ENCODE results near the gene UCN2. TPM values are rescaled to one million over a fixed set of nuclear protein-coding genes. Genes with fewer than 3 reads are reported as not detected.

UCN2 gene
- total and polyA plus RNA-seq, 2 of the 4 experiments (the other 2 are of a cell fraction), result 0.54 to 2.7 TPM

DNA sequence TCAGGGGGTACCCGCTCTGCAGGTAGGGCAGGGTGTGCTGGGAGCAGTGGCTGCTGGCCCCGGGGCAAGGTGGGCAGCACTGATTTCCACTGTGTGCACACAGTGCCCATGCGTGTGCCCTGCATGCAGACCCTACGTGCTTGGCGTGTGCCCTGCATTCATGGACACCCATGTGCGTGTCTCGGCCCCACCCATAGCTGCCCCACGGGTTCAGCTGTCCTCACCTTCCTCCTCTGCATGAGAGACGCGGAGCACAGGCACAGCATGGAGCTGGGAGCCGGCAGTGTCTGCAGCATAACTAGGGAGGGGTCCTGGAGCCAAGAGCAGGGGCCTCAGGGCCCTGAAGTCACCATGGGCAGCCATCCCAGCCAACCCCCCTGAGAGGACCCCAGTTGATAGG lies 1.6 kb upstream of the UCN2 start:
- peak overlapping the region; percentile 89; the same call in 1 of the 2 replicates for H3K4ac ChIP-seq (ENCODE audit: low read depth, low read length)
- no peak overlapping the region for H2BK15ac ChIP-seq (ENCODE audit: low read depth, low read length)
- no peak overlapping the region for H2AFZ ChIP-seq (replicated peaks; ENCODE audit: low read length, poor library complexity)
- TF ChIP-seq RCOR1 (IDR thresholded peaks at IDR 0.05; ENCODE audit: insufficient replicate concordance, low read length), result no peak
- H3K56ac ChIP-seq (ENCODE audit: extremely low read depth, insufficient read depth, low read length), result no peak overlapping the region; the same call in 1 of the 2 replicates
- H2AK9ac ChIP-seq (replicated peaks; ENCODE audit: low read depth, low read length, poor library complexity), result peak overlapping the region; percentile 94
- 100% methylated on average over 7 of the region's 11 CpGs; no CpG with 5 or more reads in 1 of the 2 experiments for WGBS, 2 experiments (ENCODE audit: extremely low coverage in 2 of 2, insufficient read length in 1 of 2)
- H3K9me1 ChIP-seq (ENCODE audit: insufficient read depth, low read length), result peaks cover 30% of the 10 kb centered on the region
- in situ Hi-C loops (cut with MboI; ENCODE audit: low sequenced_read_pairs), result no loop called here
- H2BK120ac ChIP-seq (ENCODE audit: low read depth, low read length), result peak overlapping the region; percentile 77
- no peak overlapping the region for H3K23ac ChIP-seq (ENCODE audit: low read depth, low read length)
- DNase-seq (no peak), ATAC-seq (ENCODE audit: low read depth) (no peak)
- H4K8ac ChIP-seq (ENCODE audit: low read depth in 2 of 2, low read length in 2 of 2), result no peak overlapping the region
- CTCF ChIA-PET, result no interaction called here
- H3K4me1 ChIP-seq (ENCODE audit: control insufficient read depth, insufficient read depth, low read length), result peaks cover 31% of the 10 kb centered on the region
- no peaks in the 10 kb centered on the region for H3K27me3 ChIP-seq (ENCODE audit: control insufficient read depth, insufficient read depth, low read length)
- intact Hi-C loops (cut with micrococcal nuclease), result no loop called here
- H2BK5ac ChIP-seq (ENCODE audit: low read depth, low read length, poor library complexity, severe bottlenecking), result peak overlapping the region; percentile 89
- no peak overlapping the region for H3K4me2 ChIP-seq (ENCODE audit: low read depth, low read length)
- H3K9ac ChIP-seq (ENCODE audit: low read depth, low read length), result no peak overlapping the region
- H3K9me3 ChIP-seq (ENCODE audit: control insufficient read depth, insufficient read depth, low read length), result no peaks in the 10 kb centered on the region
- H4K20me1 ChIP-seq (ENCODE audit: insufficient read depth, low read length), result no peaks in the 10 kb centered on the region; the same call in none of the 2 replicates
- dilution Hi-C loops (cut with HindIII; ENCODE audit: low sequenced_read_pairs, unreplicated experiment), result no loop called here
- BruUV-seq (replicated peaks), result no TSS peak
- POLR2A ChIA-PET (ENCODE audit: unreplicated experiment), result no interaction called here
- H3K79me1 ChIP-seq (ENCODE audit: low read depth in 1 of 2, low read length in 2 of 2), result peaks cover 5 to 44% of the 10 kb centered on the region in 2 experiments; a peak in 3 of 4 replicates
- H2BK20ac ChIP-seq (ENCODE audit: low read depth, low read length), result peak overlapping the region; percentile 79; the same call in 1 of the 2 replicates
- H3K4me3 ChIP-seq (ENCODE audit: insufficient read depth, low read depth, low read length), result no peak overlapping the region
- peaks cover 47% of the 10 kb centered on the region for H3K36me3 ChIP-seq (ENCODE audit: control insufficient read depth, insufficient read depth, low read length)
- H4K5ac ChIP-seq (ENCODE audit: low read depth, low read length), result no peak overlapping the region
- no peak overlapping the region; the same call in 1 of the 2 replicates for H3K27ac ChIP-seq (ENCODE audit: insufficient read depth, low read length)
- H3K14ac ChIP-seq (replicated peaks; ENCODE audit: low read depth, low read length), result no peak overlapping the region; the same call in 1 of the 2 replicates
- no peak overlapping the region for H3K18ac ChIP-seq (ENCODE audit: low read depth, low read length)
- H4K91ac ChIP-seq (ENCODE audit: insufficient read depth, low read depth, low read length), result 0 out of 2 replicates have a peak overlapping the region, but pooled peaks have one; percentile 47
- peak overlapping the region; percentile 99; the same call in 1 of the 2 replicates for H2AK5ac ChIP-seq (ENCODE audit: low read depth, low read length)
